Right lung (tissue), 5 donors: Measurements from ENCODE around the gene CPA2. TPM values are rescaled to one million over a fixed set of nuclear protein-coding genes. Genes with fewer than 3 reads are reported as not detected.
"Not testable (repeated sequence)": the region's sequence is repeated elsewhere in the genome, so short reads cannot be mapped to it uniquely, and the experiment has no call there.

Experiments used
- DNase-seq, 2 donors: peaks; one replicate each; pipeline ENCODE4 v3.0.0-alpha.2; 2013
- polyA plus RNA-seq, 5 donors: library from polyadenylated mRNA; unstranded; fragments of 120-200 nt; gene quantifications; one replicate each; pipeline versions ENCODE4 v1.2.1 to v1.2.3, GENCODE V29; 2013; ENCODE audit warnings: inconsistent platforms in 1 of 5, low replicate concordance in 1 of 5; ENCODE audit not compliant: insufficient read length in 5 of 5, insufficient read depth in 1 of 5

CPA2 gene
- polyA plus RNA-seq, 5 donors: 0.21 to 0.44 (median 0.32) TPM

DNA sequence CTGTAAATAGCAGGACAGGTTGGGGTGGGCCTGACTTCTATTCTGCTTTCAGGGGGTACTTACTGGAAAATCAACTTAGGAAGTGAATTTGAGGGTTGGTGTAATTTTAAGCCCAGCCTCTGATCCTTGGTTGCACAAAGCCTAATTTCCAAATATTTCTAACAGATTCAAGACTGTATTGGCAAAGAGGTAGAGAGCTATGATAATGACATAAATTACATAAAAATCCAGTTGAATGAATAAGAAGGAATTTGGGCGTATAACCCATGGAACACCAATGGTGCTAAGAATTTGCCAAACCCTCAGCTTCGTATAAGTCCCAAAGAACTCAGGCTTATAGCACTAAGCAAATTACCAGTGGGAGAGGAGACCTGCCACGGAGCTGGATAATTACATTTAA lies 38.2 kb downstream of the CPA2 start:
- DNase-seq: no peak

DNA sequence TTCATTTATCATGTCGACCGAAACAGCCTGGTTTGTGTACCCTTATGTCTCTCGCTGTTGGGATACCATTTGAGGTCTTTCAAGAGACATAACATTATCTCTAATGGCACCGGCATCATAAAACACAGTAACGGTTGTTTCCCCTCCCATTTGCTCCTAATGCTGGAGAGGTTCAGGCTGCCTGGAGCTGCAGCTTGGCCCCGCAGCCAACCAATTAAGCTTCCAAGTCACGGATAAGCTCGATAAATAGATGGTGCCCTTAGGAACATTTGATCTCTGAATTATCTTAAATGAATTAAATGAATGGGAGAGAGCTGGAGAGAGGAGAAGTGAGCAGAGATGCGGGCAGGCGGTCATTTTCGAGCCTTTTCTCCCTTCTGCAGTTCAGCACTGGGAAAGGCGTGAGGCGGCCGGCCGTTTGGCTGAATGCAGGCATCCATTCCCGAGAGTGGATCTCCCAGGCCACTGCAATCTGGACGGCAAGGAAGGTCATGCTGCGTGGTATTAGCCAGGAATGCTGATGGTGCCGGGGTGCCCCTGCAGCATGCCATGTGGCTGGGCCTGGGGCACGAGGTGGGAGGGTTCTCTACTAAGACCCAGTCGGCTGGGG lies 38.9 kb downstream of the CPA2 start:
- no peak for DNase-seq

DNA sequence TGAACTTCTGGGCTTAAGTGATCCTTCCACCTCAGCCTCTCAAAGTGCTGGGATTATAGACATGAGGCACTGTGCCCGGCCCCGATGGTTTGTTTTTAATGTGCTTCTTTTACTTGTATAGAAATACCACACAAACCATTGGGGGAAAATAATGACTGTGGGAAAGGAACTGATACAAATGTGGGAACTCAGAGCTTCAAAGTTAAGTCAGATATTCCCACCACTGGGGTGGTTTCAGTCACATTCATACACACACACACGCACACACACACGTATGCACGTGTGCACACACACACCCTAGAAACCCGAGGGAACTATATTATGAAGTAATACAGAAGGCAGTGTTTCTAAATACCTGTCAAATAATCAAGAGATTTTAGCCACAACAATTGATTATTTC lies 43.3 kb downstream of the CPA2 start:
- no peak for DNase-seq

DNA sequence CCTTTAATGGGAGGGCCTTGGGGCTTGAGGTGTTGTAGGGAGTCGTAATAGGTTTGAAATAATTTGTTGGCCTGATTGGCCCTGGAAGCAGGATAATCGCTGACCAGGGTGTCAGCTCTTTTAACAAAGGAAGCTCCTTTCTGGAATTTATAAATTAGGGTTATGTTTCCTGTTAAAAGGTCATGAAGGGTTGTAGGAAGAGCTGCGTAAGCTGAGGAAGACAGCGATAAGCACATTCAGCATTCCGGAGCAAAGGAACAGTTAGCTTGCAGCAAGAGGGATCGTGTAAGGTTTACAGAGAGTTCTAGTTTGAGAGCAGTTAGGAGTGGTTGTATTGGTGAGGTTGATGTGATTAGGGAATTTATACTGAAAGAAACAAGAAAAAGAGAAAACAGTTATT lies 47.6 kb downstream of the CPA2 start:
- no peak for DNase-seq

DNA sequence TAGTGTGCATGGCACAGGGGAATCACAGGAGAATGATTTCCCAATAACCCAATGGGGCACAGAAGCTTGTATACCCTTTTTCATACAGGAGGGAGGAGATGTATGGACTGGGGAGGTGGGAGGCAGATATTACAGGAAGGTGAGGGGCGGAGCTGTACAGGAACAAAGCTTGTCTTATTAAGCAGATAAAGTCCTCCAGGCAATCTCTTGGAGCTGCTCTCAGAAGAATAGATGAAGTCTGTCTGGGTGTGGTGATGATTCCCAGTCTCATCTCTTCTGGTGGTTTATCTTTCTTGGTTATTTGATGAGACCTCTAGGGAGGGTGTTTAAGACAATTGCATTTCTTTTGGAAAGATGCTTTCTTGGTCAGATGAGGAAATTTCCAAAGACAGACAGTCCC lies 52.9 kb downstream of the CPA2 start:
- DNase-seq: no peak

DNA sequence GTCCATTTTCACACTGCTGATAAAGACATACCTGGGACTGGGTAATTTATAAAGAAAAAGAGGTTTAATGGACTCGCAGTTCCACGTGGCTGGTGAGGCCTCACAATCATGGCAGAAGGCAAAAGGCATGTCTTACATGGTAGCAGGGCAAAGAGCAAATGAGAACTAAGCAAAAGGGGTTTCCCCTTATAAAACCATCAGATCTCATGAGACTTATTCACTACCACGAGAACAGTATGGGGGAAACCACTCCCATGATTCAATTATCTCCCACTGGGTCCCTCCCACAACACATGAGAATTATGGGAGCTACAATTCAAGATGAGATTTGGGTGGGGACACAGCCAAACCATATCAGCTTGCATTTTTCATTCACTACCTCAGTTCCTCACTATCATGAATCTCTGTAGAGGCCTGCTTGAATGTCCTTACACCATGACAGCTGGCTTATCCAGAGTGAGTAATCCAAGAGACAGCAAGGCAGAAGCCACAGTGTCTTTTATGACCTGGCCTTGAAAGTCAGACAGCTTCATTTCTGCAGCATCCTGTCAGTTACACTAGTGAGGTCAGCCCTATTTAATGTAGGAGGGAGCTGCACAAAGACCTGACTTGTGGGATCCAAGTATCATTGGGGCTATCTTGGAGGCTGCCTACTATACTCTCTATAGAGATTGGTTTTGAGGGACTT lies 55.0 kb downstream of the CPA2 start:
- not testable (repeated sequence) for DNase-seq

DNA sequence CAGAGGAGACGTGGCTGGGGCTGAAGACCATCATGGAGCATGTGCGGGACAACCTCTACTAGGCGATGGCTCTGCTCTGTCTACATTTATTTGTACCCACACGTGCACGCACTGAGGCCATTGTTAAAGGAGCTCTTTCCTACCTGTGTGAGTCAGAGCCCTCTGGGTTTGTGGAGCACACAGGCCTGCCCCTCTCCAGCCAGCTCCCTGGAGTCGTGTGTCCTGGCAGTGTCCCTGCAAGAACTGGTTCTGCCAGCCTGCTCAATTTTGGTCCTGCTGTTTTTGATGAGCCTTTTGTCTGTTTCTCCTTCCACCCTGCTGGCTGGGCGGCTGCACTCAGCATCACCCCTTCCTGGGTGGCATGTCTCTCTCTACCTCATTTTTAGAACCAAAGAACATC lies 56.0 kb downstream of the CPA2 start:
- no peak for DNase-seq

DNA sequence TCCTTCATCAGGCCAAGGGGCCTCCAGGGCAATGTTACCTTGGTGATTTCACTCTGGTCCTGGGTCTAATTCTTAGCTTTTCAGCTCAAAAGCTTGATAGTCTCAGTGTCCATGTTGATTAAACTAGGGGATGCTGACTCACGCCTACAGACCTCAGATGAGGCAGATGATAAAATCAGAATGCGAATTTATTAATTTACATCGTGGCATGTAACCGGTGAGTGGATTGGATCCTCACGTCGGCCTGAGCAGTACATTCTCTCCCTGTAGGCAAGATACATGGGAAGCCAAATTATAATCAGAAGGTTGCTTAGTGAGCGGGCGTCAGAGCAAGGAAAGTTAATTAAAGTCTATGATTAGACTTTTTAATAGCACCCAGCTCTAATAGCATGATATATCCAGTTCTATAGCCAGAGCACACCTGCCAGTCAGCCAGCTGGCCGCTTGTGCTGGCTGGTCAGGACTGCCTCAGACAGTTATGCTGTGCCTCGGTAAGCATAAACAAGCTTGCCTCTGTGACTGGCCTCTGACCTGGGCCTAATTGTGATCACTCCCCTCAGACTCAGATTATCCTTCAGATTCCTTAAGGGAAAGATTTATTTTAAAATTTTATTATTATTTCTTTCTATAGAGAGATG lies 57.8 kb downstream of the CPA2 start:
- no peak for DNase-seq

DNA sequence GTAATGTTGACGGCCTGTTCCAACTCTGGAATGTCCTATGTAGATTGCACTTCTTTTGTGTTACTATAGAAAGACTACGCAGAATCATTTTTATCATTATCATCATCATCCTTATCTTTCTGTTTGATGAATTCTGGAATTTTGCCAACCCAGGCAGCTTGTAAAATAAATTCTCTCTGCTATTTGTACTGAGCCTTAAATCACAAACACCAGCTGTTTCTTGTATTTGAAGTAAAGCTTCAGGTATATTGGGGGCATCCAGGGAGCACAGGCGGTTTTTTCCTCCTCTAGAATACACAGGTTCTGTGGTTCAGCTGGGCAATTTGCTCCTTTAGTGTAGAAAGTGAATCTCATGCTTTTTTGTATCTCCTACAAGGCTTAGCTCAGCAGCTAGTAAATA lies 63.0 kb downstream of the CPA2 start:
- no peak for DNase-seq

DNA sequence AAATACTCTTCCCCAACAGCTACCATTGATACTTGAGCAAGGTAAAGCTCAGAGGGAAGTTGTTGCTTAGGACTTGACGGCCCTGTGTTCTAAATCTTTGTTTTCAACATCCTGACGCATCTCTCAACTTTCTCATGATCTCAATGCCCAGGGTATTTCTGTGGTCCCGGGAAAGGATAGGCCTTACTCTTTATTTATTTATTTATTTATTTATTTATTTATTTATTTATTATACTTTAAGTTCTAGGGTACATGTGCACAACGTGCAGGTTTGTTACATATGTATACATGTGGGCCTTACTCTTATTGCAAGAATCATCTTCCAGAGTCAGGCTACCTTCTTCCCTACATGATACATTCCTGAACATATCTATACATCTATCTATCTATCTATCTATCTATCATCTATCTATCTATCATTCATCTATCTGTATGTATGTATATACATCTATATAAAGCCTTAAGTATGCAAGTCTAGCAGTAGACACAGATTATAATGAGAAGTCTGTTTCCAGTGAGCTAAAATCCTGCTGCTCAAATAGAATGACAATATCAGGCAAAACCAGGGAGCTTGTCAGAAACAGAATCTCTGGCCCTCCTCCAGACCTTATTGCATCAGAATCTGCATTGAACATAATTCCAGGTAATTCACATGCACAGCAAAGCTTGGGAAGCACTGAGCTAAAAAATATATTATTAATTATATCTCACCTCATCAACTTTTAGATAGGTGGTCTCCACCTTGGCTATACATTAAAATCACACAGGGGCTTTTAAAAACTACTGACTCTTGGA lies 65.8 kb downstream of the CPA2 start:
- no peak for DNase-seq

DNA sequence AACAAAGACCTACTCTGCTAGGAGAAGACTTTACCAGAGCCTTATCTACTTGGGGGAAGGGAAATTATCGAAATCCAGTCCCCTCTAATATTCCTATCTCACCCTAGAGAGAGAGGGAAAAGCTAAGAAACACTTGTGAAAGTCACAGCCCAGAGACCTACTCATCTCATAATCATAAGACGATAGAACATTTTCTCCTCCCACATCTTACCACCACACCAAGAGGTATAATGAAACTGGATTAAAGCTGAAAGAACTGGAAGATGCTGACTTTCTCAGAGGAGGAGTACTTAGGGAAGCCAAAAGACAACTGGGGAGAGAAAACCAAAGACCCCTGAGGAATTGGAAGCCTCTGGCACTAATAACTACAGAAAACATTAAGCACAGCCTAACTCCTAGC lies 67.2 kb downstream of the CPA2 start:
- DNase-seq: no peak

DNA sequence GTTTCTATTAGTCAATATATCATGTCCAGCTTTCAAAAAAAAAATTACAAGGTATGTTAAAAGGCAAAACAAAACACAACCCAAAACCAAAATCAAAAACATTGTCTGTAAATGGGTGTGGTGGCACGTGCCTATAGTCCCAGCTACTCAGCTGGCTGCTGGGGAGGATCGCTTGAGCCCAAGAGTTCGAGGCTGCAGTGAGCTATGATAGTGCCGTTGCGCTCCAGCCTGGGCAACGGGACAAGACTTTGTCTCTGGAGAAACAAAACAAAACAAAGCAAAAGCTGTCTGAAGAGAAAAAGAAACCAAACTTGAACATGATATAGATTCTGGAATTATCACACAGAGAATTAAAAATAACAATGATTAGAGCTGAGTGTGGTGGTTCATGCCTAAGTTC lies 67.6 kb downstream of the CPA2 start:
- DNase-seq: no peak

DNA sequence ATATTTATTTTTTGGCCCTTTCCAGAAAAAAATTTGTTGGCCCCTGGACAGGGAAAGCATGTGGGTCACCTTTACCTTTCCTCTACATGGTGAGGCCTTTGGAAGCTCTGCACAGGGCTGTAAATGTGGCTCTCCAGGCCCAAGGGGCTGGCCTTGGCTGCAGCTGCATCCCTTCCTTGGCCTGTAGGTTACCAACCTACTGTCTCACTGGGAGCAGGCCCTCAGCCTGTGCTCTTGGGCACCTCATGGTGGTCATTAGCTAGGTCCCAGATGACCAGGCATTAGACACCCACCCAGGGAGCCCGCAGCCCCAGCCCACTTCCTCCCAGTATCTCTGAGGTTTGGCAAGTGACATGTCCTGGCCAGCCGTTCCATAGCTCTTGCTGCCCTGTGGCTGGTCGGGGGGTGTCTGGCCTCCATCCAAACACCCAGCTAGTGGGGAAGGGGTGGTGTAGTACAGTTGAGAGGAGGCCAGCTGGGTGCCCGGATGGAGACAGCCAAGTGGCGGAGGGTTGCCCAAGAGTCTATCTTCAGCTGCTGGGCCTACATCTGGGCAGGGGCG lies 70.8 kb downstream of the CPA2 start:
- no peak for DNase-seq

DNA sequence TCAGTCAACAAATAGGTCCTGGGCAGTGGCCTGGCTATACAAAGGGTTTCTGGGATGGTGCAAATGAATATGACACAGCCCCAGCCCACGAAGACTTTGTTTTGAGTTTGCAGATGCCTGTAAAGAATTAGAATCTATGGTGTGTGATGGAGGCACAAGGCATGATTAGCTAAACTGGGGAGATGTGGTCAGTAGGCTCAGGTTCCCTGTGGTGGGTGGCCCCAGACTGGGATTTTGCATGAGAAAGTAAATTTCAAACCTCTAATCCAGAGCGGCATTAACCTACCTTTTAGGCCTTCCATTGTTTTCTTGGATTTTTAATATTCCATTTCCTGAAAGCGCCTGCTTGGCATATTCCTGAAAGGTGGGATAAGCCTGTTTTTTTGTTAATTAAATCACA lies 71.6 kb downstream of the CPA2 start:
- no peak for DNase-seq

Other genes starting within 250 kb of the CPA2 start
- 10 to 100 TPM; 23.0 to 28.2 (median 24.4) TPM for gene ZC3HC1, start 215.5 kb upstream of the CPA2 start, polyA plus RNA-seq
- gene KLHDC10, start 196.3 kb upstream of the CPA2 start, polyA plus RNA-seq: 10 to 100 TPM; 29.2 to 41.0 (median 38.7) TPM
- 10 to 100 TPM; 15.1 to 22.3 (median 20.5) TPM for gene TMEM209, start 61.5 kb upstream of the CPA2 start, polyA plus RNA-seq
- not detected for gene SSMEM1, start 59.0 kb upstream of the CPA2 start, polyA plus RNA-seq
- gene CPA4, start 26.3 kb downstream of the CPA2 start, polyA plus RNA-seq: under 1 TPM; 0.26 to 0.81 (median 0.45) TPM
- gene CPA5, start 78.0 kb downstream of the CPA2 start, polyA plus RNA-seq: 1 to 10 TPM in 1 of 5 donors, under 1 TPM in 4; 0.10 to 1.4 (median 0.30) TPM
- gene CPA1, start 113.6 kb downstream of the CPA2 start, polyA plus RNA-seq: 1 to 10 TPM in 3 of 5 donors, under 1 TPM in 2; 0.81 to 1.7 (median 1.0) TPM
- 10 to 100 TPM; 25.1 to 34.1 (median 31.4) TPM for gene CEP41, start 174.2 kb downstream of the CPA2 start, polyA plus RNA-seq
- gene MEST, start 225.2 kb downstream of the CPA2 start, polyA plus RNA-seq: 100 to 1,000 TPM; 368 to 456 (median 406) TPM